Measurements from ENCODE around the gene RAD51C. TPM values are rescaled to one million over a fixed set of nuclear protein-coding genes. Genes with fewer than 3 reads are reported as not detected.
A peak's percentile ranks its signal among the peaks of the same experiment; 100 is the strongest.

Gene RAD51C
- total and polyA plus RNA-seq, 10 of the 15 experiments (the other 5 are each of a cell fraction or from before 2014, with no cell fraction given): 59.6 to 267 (median 106) TPM

- TF ChIP-seq E4F1 (IDR thresholded peaks at IDR 0.05; ENCODE audit: borderline replicate concordance, partially characterized antibody) (peak; percentile 23), SIX5 (IDR thresholded peaks at IDR 0.05; ENCODE audit: low read depth, low read length, severe bottlenecking) (peak; percentile 18), POLR2AphosphoS5 (IDR thresholded peaks at IDR 0.05; ENCODE audit: low read length) (peak; percentile 93), HDAC6 (IDR thresholded peaks at IDR 0.05; ENCODE audit: unreplicated experiment) (no peak), SMAD1 (IDR thresholded peaks at IDR 0.05; ENCODE audit: low read depth, partially characterized antibody) (no peak), POLR2A (IDR thresholded peaks at IDR 0.05; ENCODE audit: low read depth, low read length) (peak; percentile 87), ZNF592 (IDR thresholded peaks at IDR 0.05) (peak; percentile 86), GABPA (IDR thresholded peaks at IDR 0.05; ENCODE audit: low read depth) (peak; percentile 74), ZNF207 (IDR thresholded peaks at IDR 0.05; ENCODE audit: borderline replicate concordance) (peak; percentile 84; the same call in 1 of the 2 replicates), MYC (IDR thresholded peaks at IDR 0.05; ENCODE audit: insufficient read depth, insufficient read length, insufficient replicate concordance, low read length, severe bottlenecking) (peak; percentile 45), PBX3 (IDR thresholded peaks at IDR 0.05; ENCODE audit: insufficient replicate concordance, low read depth, low read length) (no peak), ZSCAN29 (IDR thresholded peaks at IDR 0.05) (no peak), YY1 (IDR thresholded peaks at IDR 0.05; ENCODE audit: low read depth, low read length) (0 out of 2 replicates have a peak, but pooled peaks have one; percentile 43), RELA (IDR thresholded peaks at IDR 0.05; ENCODE audit: borderline replicate concordance, partially characterized antibody) (no peak), EGR1 (IDR thresholded peaks at IDR 0.05; ENCODE audit: borderline replicate concordance in 1 of 2, low read depth in 2 of 2, low read length in 2 of 2) (peak; percentile 63 to 83; a peak in 2 of 3 replicates), SREBF1 (IDR thresholded peaks at IDR 0.05; ENCODE audit: low read length) (no peak), HCFC1 (IDR thresholded peaks at IDR 0.05; ENCODE audit: low read length) (peak; percentile 50; the same call in 1 of the 2 replicates), MEF2B (IDR thresholded peaks at IDR 0.05; ENCODE audit: partially characterized antibody, poor library complexity, severe bottlenecking) (peak; percentile 48), RCOR1 (conservative IDR thresholded peaks at IDR 0.05; ENCODE audit: low read depth, low read length) (no peak), PKNOX1 (IDR thresholded peaks at IDR 0.05) (peak; percentile 49; the same call in 1 of the 2 replicates)
These were observed at the start of gene RAD51C (continued) for GRCh38 chr17:58692239-58693055.

Data from GM12878 (cell line).